Left lung (tissue), 10 donors: ENCODE measurements around the gene KRTAP10-6. TPM values are rescaled to one million over a fixed set of nuclear protein-coding genes. Genes with fewer than 3 reads are reported as not detected.
"Not testable (repeated sequence)": the region's sequence is repeated elsewhere in the genome, so short reads cannot be mapped to it uniquely, and the experiment has no call there.

Source experiments
- ATAC-seq: fragments of 200-7000 bp; cut with Tn5 transposase; one replicate; pipeline ENCODE4 v1.9.1; 2020; ENCODE audit warnings: moderate library complexity
- DNase-seq, 4 donors: peaks; one replicate each; pipeline ENCODE4 v3.0.0-alpha.2; 2013 to 2020
- H3K27ac ChIP-seq, 2 donors: fragments of 200-600 bp; sonication (generic) in 1 of 2; one replicate each; pipeline versions ENCODE4 v1.5.0 to v1.8.0; 2020 to 2021
- H3K27me3 ChIP-seq, 2 donors: fragments of 200-600 bp; sonication (generic) in 1 of 2; one replicate each; pipeline versions ENCODE4 v1.5.0 to v1.8.0; 2020 to 2021
- H3K36me3 ChIP-seq, 2 donors: fragments of 200-600 bp; sonication (generic) in 1 of 2; one replicate each; pipeline versions ENCODE4 v1.5.0 to v1.8.0; 2020 to 2021
- H3K4me1 ChIP-seq, 2 donors: fragments of 200-600 bp; one replicate each; pipeline ENCODE4 v1.8.0; 2021
- H3K4me3 ChIP-seq, 2 donors: fragments of 200-600 bp; sonication (generic) in 1 of 2; one replicate each; pipeline versions ENCODE4 v1.5.0 to v1.8.0; 2020 to 2021; ENCODE audit warnings: mild to moderate bottlenecking in 1 of 2
- H3K9me3 ChIP-seq, 2 donors: fragments of 200-600 bp; sonication (generic) in 1 of 2; one replicate each; pipeline versions ENCODE4 v1.5.0 to v1.8.0; 2020 to 2021
- intact Hi-C, 2 donors: fragments of 100-400 bp; cut with DNase I; formaldehyde crosslinking; loops; one replicate each; pipeline versions ENCODE4 v1.11.2 to v1.14.2; 2022
- polyA plus RNA-seq, 6 donors: library from polyadenylated mRNA; unstranded; fragments of 120-200 nt; gene quantifications; one replicate each; pipeline ENCODE4 v1.2.1, GENCODE V29; 2013; ENCODE audit not compliant: insufficient read length in 6 of 6
- total RNA-seq, 2 donors: library from RNA; stranded (reverse); fragmentation: NEBNext Ultra II Directional; extraction: Animal tissue kit (Norgen Biotek cat#: 25700); gene quantifications; one replicate each; pipeline ENCODE4 v1.2.1, GENCODE V29; 2021
- TF ChIP-seq, protein P1 (sequence below), 2 donors: fragments of 200-600 bp; sonication (generic) in 1 of 2; IDR thresholded peaks; one replicate each; pipeline versions ENCODE4 v1.5.0 to v1.8.0; 2021; ENCODE audit warnings: antibody characterized with exemption in 2 of 2
- donor health status: DM: no; HTN: yes; CAD: no.
- donor health status: DM: no; HTN: no; CAD: no.

Gene KRTAP10-6
- total and polyA plus RNA-seq, 8 donors, result not detected

DNA sequence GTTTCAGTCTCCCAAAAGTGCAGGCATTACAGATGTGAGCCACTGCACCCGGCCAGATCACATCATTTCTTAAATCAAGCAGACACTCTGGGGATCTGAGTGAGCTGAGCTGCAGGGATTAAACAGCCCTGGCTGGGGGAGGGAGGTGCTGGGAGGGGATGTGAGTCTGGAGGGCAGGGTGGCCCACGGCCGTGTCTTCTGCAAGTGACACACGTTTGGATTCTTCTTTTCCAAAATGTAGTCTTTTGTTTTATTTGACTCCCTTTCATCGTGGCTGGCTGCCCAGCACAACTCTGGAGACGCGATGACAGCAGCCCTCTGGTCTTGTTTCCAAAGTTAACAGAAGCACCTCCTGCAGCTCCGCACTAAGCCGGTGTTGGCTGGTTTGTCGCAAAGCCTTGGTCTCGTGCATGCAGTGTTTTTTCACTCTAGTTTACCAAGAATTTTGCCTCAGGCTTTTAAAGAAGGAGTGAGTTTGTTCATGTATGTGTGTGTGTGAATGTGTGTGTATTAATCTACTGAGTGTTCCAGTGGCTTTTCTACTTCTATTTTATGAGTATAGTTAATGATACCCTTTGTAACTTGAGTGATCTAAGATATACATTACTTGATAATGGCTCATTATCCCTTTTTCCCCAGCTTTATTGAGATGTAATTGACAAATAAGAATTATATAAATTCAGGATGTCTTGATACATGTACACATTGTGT, 9.1 kb downstream of the KRTAP10-6 start:
- intact Hi-C loops, result no loop called here
- TF ChIP-seq, protein P1, sequence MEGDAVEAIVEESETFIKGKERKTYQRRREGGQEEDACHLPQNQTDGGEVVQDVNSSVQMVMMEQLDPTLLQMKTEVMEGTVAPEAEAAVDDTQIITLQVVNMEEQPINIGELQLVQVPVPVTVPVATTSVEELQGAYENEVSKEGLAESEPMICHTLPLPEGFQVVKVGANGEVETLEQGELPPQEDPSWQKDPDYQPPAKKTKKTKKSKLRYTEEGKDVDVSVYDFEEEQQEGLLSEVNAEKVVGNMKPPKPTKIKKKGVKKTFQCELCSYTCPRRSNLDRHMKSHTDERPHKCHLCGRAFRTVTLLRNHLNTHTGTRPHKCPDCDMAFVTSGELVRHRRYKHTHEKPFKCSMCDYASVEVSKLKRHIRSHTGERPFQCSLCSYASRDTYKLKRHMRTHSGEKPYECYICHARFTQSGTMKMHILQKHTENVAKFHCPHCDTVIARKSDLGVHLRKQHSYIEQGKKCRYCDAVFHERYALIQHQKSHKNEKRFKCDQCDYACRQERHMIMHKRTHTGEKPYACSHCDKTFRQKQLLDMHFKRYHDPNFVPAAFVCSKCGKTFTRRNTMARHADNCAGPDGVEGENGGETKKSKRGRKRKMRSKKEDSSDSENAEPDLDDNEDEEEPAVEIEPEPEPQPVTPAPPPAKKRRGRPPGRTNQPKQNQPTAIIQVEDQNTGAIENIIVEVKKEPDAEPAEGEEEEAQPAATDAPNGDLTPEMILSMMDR (IDR thresholded peaks at IDR 0.05), result no peak
- DNase-seq, result peak in 2 of 4 donors; percentile 11 to 38

DNA sequence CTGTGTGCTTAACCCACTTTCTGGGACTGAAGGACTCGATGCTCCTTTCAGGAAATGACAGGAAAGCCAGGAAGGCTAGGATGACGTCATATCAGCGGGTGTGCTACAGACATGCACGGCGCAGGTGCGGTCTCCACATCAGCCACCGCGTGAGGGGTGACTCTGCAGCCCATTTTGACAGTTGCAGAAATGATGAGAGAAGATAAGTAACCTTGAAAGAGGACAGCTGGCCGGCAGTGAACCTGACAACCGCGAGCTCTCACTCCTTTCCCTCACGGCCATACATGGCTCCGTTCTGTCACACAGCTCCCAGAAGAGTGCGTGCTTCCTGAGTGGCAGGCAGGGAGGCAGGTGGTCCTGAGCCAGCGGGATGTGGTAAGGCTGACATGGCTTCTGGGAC, 10.2 kb downstream of the KRTAP10-6 start:
- no peak overlapping the region for H3K4me3 ChIP-seq
- peaks cover 0 to 27% of the 10 kb centered on the region in 2 donors for H3K9me3 ChIP-seq
- intact Hi-C loops, result no loop called here
- H3K4me1 ChIP-seq, result no peaks in the 10 kb centered on the region
- peaks cover 0 to 60% of the 10 kb centered on the region in 2 donors for H3K27me3 ChIP-seq
- ATAC-seq (no peak), DNase-seq (no peak)
- TF ChIP-seq, protein P1 (IDR thresholded peaks at IDR 0.05), result no peak
- H3K27ac ChIP-seq, result no peak overlapping the region
- no peaks in the 10 kb centered on the region for H3K36me3 ChIP-seq

More for the DNA sequence above, 9.1 kb downstream of the KRTAP10-6 start:
- peaks cover 0 to 60% of the 10 kb centered on the region in 2 donors for H3K27me3 ChIP-seq
- ATAC-seq, result no peak
- no peaks in the 10 kb centered on the region for H3K36me3 ChIP-seq
- H3K4me3 ChIP-seq, result no peak overlapping the region
- H3K27ac ChIP-seq, result no peak overlapping the region
- no peaks in the 10 kb centered on the region for H3K4me1 ChIP-seq
- H3K9me3 ChIP-seq, result peaks cover 0 to 21% of the 10 kb centered on the region in 2 donors

DNA sequence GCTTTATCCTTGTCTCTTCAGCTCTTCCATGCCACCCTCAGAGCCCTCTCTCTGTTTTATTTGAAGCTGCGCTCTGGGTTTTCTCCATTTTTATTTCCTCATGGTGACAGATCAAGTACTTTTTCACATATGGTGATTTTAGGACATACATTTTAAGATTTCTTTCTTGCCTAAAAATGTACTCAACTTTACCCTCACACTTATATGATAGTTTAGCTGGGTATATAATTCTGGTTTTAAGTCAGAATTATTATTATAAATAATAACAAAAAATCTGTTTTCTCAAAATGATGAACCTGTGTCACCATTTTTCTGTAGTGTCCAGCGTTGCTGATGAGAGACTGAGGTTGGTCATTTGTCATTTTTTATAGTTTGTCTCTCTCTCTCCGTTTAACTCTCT, 11.1 kb downstream of the KRTAP10-6 start:
- H3K4me1 ChIP-seq, result no peaks in the 10 kb centered on the region
- ATAC-seq (no peak), DNase-seq (no peak)
- H3K9me3 ChIP-seq, result peaks cover 0 to 35% of the 10 kb centered on the region in 2 donors
- intact Hi-C loops, result no loop called here
- H3K36me3 ChIP-seq, result no peaks in the 10 kb centered on the region
- no peak overlapping the region for H3K4me3 ChIP-seq
- TF ChIP-seq, protein P1 (IDR thresholded peaks at IDR 0.05), result no peak
- H3K27ac ChIP-seq, result no peak overlapping the region
- peaks cover 0 to 53% of the 10 kb centered on the region in 2 donors for H3K27me3 ChIP-seq

DNA sequence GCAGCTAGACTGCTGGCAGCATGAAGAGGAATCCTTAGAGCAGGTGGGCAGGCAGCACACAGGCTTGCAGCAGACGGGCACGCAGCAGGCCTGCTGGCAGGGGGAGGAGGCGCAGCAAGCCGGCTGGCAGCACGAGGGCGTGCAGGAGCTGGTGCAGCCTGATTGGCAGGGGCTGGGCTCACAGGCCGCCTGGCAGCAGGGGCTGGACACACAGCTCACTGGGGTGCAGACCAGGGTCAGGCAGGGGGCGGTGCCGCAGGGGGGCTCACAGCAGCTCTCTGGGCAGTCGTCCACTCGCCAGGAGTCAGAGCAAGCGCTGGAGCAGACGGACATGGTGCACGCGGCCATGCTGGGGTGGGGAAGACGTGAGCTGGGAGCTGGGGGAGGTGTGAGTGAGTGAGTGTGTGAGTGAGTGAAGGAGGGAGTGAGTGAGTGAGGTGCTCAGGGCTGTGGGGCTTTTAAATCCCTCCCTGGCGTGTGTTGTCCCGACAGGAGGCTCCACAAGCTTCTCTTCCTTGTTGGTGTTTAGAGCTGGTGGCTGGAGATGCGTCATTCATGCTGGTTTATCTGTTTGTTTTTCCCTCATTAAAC, 12.0 kb downstream of the KRTAP10-6 start, which contains the start of gene KRTAP10-5:
Gene KRTAP10-5 (minus strand): TSS at position 374 of the 591 bp plus-strand sequence. CDS start 26 bp downstream, at position 348.
- DNase-seq, intact Hi-C loops: not testable (repeated sequence)

DNA sequence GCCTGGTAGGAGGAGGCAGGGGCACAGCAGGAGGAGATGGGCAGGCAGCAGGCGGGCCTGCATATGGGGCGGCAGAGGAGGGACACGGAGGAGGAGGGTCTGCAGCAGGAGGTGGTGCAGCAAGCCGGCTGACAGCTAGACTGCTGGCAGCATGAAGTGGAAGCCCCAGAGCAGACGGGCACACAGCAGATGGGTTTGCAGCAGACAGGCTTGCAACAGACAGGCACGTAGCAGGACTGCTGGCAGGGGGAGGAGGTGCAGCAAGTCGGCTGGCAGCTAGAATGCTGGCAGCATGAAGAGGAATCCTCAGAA, 12.5 kb downstream of the KRTAP10-6 start:
- TF ChIP-seq, protein P1 (IDR thresholded peaks at IDR 0.05), result no peak
- Histone ChIP-seq H3K9me3 (peaks cover 0 to 35% of the 10 kb centered on the region in 2 donors), H3K27ac (no peak overlapping the region), H3K27me3 (peaks cover 0 to 48% of the 10 kb centered on the region in 2 donors), H3K4me3 (no peak overlapping the region), H3K36me3 (no peaks in the 10 kb centered on the region), H3K4me1 (no peaks in the 10 kb centered on the region)
- ATAC-seq, result no peak
- DNase-seq, result no peak
- intact Hi-C loops, result no loop called here

More for the DNA sequence above, 12.0 kb downstream of the KRTAP10-6 start, which contains the start of gene KRTAP10-5:
- Histone ChIP-seq H3K9me3 (peaks cover 0 to 35% of the 10 kb centered on the region in 2 donors), H3K27me3 (peaks cover 0 to 48% of the 10 kb centered on the region in 2 donors)
- H3K36me3 ChIP-seq, H3K27ac ChIP-seq, ATAC-seq, H3K4me3 ChIP-seq, H3K4me1 ChIP-seq: not testable (repeated sequence)
